Testis (tissue), 3 donors: ENCODE data around the gene CCT5. TPM values are rescaled to one million over a fixed set of nuclear protein-coding genes. Genes with fewer than 3 reads are reported as not detected.
A peak's percentile ranks its signal among the peaks of the same experiment; 100 is the strongest.
"Not testable (repeated sequence)": the region's sequence is repeated elsewhere in the genome, so short reads cannot be mapped to it uniquely, and the experiment has no call there.

ENCODE experiments used
- DNase-seq: peaks from one replicate; pipeline ENCODE4 v3.0.0-alpha.2; 2019
- H3K27ac ChIP-seq, 2 donors: fragments of 200-600 bp; sonication (generic); one replicate each; pipeline ENCODE4 v1.5.1; 2019
- H3K27me3 ChIP-seq: fragments of 200-600 bp; sonication (generic); one replicate; pipeline ENCODE4 v1.5.1; 2019
- H3K36me3 ChIP-seq: fragments of 200-600 bp; sonication (generic); one replicate; pipeline ENCODE4 v1.5.1; 2017; ENCODE audit warnings: low read depth; ENCODE audit errors: missing control alignments
- H3K4me1 ChIP-seq: fragments of 200-600 bp; sonication (generic); one replicate; pipeline ENCODE4 v1.5.1; 2019
- H3K4me3 ChIP-seq, 2 donors: fragments of 200-600 bp; sonication (generic); one replicate each; pipeline ENCODE4 v1.5.1; 2017 to 2019
- H3K9me3 ChIP-seq: fragments of 200-600 bp; sonication (generic); one replicate; pipeline ENCODE4 v1.5.1; 2017
- CTCF ChIP-seq, 3 experiments: fragments of 450-650 bp in 2 of 3; fragments of 200-600 bp in 1 of 3; sonication (generic) in 1 of 3; IDR thresholded peaks; one replicate each; pipeline ENCODE4 v1.5.1; 2016 to 2019; ENCODE audit warnings: antibody characterized with exemption in 3 of 3, mild to moderate bottlenecking in 2 of 3, moderate library complexity in 1 of 3
- POLR2A ChIP-seq: fragments of 450-650 bp; IDR thresholded peaks from one replicate; pipeline ENCODE4 v1.6.1; 2017; ENCODE audit warnings: antibody characterized with exemption, mild to moderate bottlenecking, moderate library complexity
- WGBS, 2 donors: methylation state at CpG; one replicate each; pipeline ENCODE4 v1.1.5; 2018; 5-methylcytosine and 5-hydroxymethylcytosine counted together
- intact Hi-C: fragments of 100-400 bp; cut with DNase I; formaldehyde crosslinking; loops from one replicate; pipeline ENCODE4 v1.15.1; 2023; ENCODE audit warnings: low total_unique reads
- polyA plus RNA-seq: library from polyadenylated mRNA; stranded (reverse); fragments of 350-450 nt; fragmentation: Illumina TruSeq; extraction: RNeasy Lipid Tissue Mini Kit (QIAGEN cat#74804); gene quantifications from one replicate; pipeline ENCODE4 v1.2.3, GENCODE V29; 2014; ENCODE audit warnings: low read depth, low replicate concordance; ENCODE audit not compliant: insufficient read depth
- total RNA-seq, 2 donors: library from RNA; depleted of rRNA; stranded (reverse); fragments of >200 nt; gene quantifications; one replicate each; pipeline ENCODE4 v1.2.3, GENCODE V29; 2016

The CCT5 gene
- total and polyA plus RNA-seq, 3 donors from 2014 or later: 155 to 299 (median 189) TPM

GRCh38 chr5:10243660-10244240 lies 6.3 kb upstream of the CCT5 start:
- no peak for DNase-seq
- Histone ChIP-seq H3K9me3 (no peaks in the 10 kb centered on the region), H3K4me3 (no peak overlapping the region), H3K27ac (no peak overlapping the region), H3K27me3 (no peaks in the 10 kb centered on the region), H3K36me3 (no peaks in the 10 kb centered on the region), H3K4me1 (no peaks in the 10 kb centered on the region)
- TF ChIP-seq POLR2A (no peak), CTCF (IDR thresholded peaks at IDR 0.05) (no peak)
- intact Hi-C loops: no loop called here
- 82 to 91% methylated on average over 1 of the region's 1 CpG for WGBS, 2 donors

DNA sequence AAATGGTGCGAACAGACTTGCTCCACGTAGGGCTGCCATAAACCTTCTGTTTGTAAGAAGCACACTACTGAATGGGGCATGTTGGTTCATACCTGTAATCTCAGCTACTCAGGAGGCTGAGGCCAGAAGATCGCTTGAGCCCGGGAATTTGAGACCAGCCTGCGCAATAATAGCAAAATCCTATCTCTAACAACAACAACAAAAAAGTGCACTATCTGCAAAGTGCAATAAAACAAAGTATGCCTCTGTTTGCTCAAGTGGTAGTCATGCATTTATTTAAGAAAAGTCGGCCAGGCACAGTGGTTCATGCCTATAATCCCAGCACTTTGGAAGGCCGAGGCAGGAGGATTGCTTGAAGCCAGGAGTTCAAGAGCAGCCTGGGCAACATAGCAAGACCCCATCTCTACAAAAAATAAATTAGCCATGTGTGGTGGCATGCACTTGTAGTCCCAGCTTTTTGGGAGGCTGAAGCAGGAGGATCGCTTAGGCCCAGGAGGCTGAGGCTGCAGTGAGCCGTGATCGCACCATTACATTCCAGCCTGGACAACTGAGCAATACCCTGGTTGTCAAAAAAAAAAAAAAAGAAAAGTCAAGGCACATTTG lies 5.6 kb upstream of the CCT5 start:
- intact Hi-C loops: no loop called here
- no peaks in the 10 kb centered on the region for H3K9me3 ChIP-seq
- WGBS, 2 donors: 89 to 95% methylated on average over 10 of the region's 10 CpGs

DNA sequence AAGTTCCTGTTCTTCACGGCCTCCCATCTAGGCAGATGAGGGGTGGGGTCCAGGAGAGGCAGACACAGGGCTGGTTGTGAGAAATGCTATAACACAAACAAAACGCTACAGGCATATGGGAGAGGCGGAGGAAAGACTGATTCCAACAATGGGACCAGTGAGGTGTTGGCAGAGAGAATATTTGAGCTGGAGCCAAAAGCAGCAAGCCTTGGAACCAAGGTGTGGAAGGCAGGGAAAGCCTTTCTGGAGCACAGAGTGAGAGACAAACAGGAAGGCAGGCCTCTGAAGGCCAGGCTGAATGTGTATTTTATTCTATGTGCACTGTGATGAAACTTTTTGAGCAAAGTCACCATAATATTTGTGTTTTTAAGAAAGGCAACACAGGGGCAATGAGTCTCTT lies 3.3 kb upstream of the CCT5 start:
- H3K27ac ChIP-seq: no peak overlapping the region
- 84 to 93% methylated on average over 3 of the region's 3 CpGs for WGBS, 2 donors

More for the DNA sequence above, 5.6 kb upstream of the CCT5 start:
- no peaks in the 10 kb centered on the region for H3K36me3 ChIP-seq
- TF ChIP-seq CTCF (IDR thresholded peaks at IDR 0.05) (no peak), POLR2A (no peak)
- DNase-seq: no peak
- no peak overlapping the region for H3K27ac ChIP-seq
- H3K4me3 ChIP-seq: no peak overlapping the region
- no peaks in the 10 kb centered on the region for H3K27me3 ChIP-seq
- H3K4me1 ChIP-seq: no peaks in the 10 kb centered on the region

GRCh38 chr5:10247217-10247616 lies 2.9 kb upstream of the CCT5 start:
- H3K4me3 ChIP-seq, H3K9me3 ChIP-seq, H3K27me3 ChIP-seq, DNase-seq, H3K27ac ChIP-seq, intact Hi-C loops, H3K36me3 ChIP-seq: not testable (repeated sequence)
- WGBS, 2 donors: 72 to 84% methylated on average over 4 of the region's 4 CpGs
- peaks cover 11% of the 10 kb centered on the region for H3K4me1 ChIP-seq

More for the DNA sequence above, 3.3 kb upstream of the CCT5 start:
- Histone ChIP-seq H3K4me3 (no peak overlapping the region), H3K36me3 (no peaks in the 10 kb centered on the region), H3K27me3 (no peaks in the 10 kb centered on the region), H3K9me3 (no peaks in the 10 kb centered on the region), H3K4me1 (peaks cover 9% of the 10 kb centered on the region)
- intact Hi-C loops: no loop called here
- no peak for TF ChIP-seq CTCF (IDR thresholded peaks at IDR 0.05)
- DNase-seq: no peak

- peak overlapping the region; percentile 86 to 91 for H3K4me3 ChIP-seq
- no peaks in the 10 kb centered on the region for H3K9me3 ChIP-seq
- intact Hi-C loops: no loop called here
- TF ChIP-seq POLR2A (no peak), CTCF (IDR thresholded peaks at IDR 0.05) (no peak)
- no peaks in the 10 kb centered on the region for H3K36me3 ChIP-seq
- no peak for DNase-seq
- no peaks in the 10 kb centered on the region for H3K27me3 ChIP-seq
- peaks cover 11% of the 10 kb centered on the region for H3K4me1 ChIP-seq
- WGBS, 2 donors: 40 to 43% methylated on average over 29 of the region's 29 CpGs
- peak overlapping the region; percentile 96 to 97 for H3K27ac ChIP-seq
Observed at GRCh38 chr5:10248378-10249260, 1.5 kb upstream of the CCT5 start.
